GM03348 (cell line): ENCODE measurements around the gene IGF2BP2.
"Not testable (repeated sequence)": the region's sequence is repeated elsewhere in the genome, so short reads cannot be mapped to it uniquely, and the experiment has no call there.

ENCODE experiments used
- DNase-seq: peaks from one replicate; pipeline ENCODE4 v3.0.0; 2012; ENCODE audit warnings: low spot score

IGF2BP2 gene

DNA sequence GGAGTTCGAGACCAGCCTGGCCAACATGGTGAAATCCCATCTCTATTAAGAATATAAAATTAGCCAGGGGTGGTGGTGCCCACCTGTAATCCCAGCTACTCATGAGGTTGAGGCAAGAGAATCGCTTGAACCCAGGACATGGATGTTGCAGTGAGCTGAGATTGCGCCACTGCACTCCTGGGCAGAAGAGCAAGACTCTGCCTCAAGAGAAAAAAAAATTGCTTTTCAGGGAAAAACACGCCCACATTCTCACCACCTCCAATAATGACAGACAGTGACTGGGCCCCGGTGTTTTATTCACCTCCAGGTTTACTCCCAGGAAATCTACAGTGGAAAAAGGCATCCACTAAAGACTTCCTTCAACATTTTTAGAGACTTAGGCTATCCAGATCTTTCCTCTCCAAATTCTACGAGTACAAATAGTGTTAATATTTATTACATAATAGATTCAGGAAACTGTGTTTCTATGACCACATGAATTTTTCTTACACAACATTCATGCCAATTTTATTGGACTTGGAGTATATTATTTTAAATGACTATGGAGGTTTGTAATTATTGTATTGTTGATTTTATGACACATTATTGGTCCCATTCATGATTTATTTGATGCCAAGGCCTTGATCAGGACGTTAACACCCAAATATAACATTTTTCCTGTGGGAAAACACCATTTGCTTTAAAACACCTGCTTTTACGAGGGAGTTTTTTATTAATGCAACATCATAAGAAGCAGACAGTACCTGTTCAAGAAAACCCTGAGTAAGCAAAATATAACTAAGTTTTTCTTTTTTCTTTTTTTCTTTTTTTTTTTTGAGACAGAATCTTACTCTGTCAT lies 26.6 kb downstream of the IGF2BP2 start:
- DNase-seq, result no peak

DNA sequence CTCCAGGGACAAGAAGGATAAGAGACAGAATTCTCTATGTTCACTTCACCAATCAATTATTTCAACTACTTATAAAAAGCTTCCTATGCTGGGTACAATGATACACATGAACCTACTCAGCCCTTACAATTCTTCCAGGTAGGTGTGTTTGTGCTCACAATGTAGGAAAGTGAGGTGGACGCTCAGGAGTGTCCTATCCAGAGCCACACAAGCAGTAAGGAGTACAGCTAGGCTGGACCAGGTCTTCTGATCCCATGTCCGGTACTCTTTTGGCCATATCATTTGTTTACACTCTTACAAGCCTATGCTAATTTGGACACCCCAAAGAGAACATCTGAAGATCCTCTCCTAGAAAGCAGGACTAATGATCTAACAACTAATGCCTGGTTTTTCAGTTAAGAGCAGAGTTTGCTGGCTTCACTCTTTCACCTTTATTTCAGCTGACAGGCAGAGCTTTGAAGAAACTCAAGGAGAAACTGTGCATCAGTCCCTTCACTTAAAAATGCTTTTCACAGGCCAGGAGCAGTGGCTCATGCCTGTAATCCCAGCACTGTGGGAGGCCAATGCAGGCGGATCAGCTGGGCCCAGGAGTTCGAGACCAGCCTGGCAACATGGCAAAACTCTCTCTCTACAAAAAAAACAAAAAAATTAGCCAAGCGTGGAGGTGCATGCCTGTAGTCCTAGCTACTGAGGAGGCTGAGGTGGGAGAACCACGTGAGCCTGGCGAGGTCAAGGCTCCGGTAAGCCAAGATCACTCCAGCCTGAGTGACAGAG lies 27.5 kb downstream of the IGF2BP2 start:
- DNase-seq, result no peak

DNA sequence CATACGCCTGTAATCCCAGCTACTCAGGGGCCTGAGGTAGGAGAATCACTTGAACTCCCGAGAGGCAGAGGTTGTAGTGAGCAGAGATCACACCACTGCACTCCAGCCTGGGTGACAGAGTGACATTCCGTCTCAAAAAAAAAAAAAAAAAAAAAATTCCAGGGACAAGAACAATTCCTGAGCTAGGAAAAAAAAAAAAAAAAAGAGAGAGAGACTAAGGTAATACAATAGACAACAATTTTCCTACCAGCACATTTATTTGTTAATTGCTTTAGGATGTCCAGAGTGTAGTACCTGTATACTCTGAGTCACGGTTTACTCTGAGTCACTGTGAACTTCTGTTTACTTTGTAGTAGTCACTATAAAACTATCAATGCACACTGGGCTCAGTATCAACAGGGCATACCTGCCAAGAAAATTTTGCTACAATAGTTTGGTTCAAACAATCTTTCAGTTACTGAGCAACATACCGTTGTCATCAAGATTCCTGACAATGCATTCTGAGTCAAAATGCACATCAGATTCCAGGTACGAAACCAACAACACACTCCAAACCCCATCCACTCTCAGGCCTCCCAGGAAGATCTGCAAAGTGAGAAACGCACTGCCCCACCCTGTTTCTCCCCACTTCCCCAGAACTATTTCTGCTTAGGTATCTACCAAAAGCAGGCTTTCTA lies 28.3 kb downstream of the IGF2BP2 start:
- peak; percentile 18 for DNase-seq

DNA sequence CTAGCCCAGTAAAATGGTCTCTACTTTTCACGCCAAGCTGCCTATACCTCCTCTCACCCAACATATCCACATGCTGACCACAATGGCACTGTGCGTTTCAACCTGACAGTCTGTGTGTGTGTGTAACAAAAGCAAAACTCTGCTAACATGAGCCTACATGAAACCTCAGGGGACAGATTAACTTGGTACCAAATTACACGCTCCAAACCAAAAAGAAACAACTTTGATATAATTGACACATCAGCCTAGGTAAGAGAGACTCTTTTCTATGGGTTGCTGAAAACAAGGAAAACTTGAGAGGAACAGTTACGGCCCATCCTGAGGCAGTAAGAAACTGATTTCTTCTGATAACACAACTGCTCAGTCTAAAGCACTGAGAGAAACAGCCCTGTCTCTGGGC lies 31.5 kb downstream of the IGF2BP2 start:
- no peak for DNase-seq

DNA sequence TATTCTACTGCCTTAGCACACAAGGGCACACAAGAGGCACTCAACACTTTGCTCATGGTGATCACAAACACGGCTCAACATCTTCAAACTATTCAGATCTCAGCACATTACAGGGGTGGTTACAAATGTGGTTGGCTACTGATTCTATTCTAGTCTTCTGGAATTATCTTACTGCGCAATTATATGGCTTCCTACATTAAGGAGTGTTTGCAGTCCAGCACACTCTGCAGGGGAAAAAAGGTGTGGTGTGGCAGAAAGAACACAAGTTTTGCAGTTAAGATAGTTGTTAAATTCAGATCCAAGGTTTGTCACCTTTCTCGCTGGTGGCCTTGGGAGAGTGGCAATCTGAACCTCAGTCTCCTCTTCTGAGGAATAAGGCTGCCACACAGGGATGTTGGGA lies 31.9 kb downstream of the IGF2BP2 start:
- no peak for DNase-seq

DNA sequence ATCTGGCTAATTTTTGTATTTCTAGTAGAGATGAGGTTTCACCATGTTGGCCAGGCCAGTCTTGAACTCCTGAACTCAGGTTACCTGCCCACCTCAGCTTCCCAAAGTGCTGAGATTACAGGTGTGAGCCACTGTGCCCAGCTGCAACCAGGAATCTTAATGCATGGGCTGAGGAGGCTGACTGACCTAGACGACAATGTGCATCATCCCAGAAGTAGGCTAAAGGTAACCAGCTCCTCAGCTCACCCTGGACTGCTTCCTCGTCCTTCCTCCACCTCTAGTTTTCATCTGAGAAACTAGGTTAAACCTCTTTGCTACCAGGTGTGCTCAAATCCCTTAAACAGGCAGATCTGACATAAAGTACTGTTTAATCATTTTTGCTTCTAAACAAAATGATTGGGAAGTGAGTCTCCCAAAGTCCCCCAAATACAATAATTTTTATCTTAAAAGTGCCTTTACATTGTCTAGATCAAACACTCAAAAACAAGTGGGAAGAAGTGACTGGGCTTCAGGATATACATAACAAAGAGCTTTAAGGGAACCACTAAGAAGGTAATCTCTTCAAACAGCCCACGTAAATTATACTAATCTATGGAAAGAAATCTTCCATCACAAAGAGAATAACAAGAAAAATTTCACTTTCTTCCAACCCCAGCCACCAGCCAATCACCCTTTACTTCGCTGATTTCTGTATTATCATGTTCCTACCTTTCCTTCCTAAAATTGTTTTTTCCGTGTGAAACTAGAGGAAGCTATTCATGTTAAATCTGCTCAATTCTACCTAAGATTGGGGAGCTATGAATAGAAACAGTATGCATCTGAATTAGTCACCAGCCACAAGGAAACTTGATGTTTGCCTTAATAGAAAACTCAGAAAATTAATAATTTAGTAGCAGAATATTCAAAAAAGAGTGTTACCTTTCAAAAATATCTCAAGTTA lies 34.7 kb downstream of the IGF2BP2 start:
- no peak for DNase-seq

DNA sequence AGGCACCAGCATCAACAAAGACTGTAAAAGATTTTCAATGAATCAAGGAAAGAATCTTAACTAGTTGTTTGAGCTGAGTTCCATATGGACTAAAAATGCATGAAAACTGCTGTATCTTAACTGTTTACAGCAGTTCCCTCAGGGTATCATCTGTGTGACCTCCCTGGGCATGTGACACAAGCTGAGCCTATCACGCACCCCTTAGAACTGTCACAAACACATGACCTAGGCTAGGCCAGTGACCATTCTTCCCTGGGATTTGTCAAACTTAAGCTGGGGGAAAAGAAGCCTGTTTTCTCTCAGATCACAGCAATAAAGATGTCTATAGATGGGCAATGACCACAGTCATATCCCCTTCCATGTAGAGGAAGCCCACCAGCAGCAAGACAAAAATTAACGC lies 35.7 kb downstream of the IGF2BP2 start:
- no peak for DNase-seq

DNA sequence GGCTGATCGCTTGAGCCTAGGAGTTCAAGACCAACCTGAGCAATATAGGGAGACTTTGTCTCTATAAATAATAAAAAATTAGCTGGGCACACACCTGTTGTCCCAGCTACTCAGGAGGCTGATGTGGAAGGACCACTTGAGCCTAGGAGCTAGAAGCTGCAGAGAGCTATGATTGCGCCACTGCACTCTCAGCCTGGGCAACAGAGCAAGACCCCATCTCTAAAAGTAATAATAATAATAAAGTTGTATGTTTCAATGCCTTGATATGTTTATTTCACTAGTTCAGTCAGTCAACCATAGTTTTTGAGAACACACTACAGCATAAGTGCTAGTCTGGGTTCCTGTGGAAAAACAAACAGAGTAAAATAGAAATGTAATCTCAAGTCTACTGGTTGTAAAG lies 36.5 kb downstream of the IGF2BP2 start:
- DNase-seq, result no peak

DNA sequence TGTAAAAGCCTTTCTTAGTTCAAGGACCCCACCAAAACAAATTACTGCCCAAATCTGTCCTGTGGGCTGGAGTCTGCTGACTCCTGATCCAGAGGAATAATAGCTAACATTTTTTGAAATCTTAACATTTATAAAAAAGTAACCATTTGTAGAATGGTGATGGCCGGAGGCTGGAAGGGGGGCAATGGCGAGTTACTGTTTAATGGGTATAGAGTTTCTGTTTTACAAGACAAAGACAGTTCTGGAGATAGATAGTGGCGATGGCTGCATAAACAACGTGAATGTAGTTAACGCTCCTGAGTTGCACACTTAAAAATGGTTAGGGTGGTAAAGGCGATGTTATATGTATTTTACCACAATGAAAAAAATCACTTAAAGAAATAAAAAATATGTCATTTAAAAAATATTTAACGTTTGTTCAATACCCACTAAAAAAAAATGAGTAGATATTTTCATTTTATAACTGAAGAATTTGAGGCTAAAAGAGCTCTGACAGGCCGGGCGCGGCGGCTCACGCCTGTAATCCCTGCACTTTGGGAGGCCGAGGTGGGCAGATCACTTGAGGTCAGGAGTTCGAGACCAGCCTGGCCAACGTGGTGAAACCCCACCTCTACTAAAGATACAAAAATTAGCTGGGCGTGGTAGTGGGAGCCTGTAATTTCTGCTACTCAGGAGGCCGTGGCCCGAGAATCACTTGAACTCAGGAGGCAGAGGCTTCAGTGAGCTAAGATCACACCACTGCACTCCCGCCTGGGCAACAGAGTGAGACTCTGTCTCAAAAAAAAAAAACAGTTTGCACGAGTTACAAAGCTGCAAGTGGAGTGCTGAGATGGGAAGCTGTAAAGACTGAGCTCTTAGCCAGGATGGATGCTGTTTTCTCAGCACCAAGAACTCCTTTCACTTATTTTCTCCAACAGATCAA lies 37.6 kb downstream of the IGF2BP2 start:
- no peak for DNase-seq

DNA sequence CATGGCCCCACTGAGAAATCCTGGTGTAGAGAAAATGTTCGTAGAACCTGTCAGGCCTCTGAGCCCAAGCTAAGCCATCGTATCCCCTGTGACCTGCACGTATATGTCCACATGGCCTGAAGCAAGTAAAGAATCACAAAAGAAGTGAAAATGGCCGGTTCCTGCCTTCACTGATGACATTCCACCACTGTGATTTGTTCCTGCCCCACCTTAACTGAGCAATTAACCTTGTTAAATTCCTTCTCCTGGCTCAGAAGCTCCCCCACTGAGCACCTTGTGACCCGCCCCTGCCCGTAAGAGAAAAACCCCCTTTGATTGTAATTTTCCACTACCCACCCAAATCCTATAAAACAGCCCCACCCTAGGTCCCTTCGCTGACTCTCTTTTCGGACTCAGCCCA lies 38.6 kb downstream of the IGF2BP2 start:
- not testable (repeated sequence) for DNase-seq

DNA sequence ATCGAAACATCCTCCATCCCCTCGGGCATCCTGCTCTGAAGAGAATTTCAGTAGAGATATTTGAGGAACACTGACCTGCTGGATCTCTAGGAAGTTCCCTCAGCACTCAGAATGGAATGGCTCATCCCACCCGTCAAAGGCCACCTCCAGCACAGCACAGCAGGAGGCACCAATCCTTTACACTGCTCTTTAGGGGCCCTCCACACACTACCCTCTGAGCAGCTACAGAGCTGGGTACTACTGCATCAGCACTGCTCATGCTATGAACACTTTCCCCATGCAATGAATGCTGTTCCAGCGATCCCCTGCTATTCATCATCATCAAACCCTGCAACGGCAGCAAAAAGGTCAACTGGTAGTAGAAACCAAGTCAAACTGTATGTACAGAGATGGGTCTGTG lies 40.5 kb downstream of the IGF2BP2 start:
- DNase-seq, result no peak

DNA sequence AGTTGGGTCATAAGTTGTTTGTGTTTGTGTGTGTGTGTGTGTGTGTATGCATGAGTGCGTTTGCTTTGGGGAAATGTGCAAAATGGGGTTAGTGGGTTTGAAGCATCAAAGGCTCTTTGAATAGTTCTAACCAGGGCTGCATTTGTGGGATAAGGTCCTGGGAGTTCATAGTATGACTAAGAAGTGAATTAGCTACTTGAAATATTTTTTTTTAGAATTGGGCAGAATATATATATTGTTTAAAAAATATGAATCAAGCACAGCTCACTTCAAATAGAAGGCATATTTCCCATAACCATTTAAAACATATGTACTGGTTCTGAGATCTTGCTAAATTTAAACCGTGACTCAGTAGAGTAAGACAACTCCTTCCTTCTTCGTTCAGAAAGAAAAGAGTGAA lies 43.1 kb downstream of the IGF2BP2 start:
- peak; percentile 57 for DNase-seq

DNA sequence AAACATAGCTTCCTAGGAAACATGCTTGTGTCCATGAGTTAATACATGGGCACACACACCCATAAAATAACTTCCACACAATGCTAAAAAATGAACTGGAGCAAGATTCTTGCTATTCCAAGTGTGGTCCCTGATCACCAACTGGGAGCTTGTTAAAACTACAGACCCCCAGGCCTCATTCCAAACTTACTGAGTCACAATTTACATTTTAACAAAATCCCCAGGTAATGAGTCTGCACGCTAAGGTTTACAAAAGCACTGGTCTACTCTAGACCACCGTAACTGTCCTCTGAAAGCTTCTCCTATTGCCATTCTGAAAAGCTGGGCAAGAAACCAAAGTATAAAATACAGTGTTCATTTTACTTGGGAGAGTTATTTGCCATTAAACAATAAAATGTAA lies 45.4 kb downstream of the IGF2BP2 start:
- no peak for DNase-seq

DNA sequence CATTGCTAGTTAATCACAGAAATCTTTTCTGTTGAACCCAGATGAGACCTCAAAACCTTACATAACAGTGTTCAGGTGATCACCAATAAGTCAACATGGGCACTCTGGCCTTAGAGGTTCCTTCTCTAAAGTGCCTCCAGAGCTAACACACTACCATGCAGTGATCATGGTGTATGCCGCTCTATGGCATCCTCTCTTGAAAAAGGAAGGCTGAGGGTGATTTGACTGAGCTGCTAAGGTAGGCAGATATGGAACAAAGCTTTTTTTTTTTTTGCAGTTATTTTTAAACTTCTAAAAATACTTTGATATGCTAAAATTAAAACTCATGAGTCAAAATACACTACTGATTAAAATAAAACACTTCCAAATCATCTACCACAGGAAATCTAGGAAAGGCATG lies 46.0 kb downstream of the IGF2BP2 start:
- DNase-seq, result no peak

DNA sequence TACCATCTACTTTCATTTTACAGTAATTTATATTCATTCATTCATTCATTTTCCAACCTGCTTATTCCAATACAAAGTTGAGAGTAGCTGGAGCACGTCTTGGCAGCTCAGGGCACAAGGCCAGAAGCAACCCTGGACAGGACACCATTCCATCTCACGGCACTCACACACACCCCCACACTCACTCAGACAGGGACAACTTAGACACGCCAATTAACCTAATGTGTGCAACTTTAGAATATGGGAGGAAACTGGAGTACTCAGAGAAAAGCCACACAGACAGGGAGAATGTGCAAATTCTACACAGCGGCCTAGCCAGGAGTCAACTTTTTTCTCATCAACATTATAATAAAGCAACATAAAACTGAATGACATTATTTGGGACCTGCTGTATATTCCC lies 46.7 kb downstream of the IGF2BP2 start:
- no peak for DNase-seq

DNA sequence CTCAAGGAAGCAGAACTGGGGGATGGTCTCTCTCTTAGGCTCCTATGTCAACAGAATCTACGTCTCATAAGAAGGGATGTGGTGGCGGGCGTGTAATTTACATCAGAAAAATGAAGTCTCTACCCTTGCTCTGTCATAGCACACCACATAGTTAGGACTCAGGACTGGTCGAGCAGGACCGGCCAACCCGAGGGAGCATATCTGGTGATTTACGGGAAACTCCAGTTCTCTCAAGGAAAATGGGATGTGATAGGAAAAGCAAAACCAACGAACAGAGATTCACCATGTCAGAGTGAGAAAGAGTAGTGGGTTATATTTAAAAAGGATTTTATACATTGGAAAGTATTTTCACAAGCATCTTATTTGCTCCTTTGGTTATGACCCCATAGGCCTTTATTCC lies 54.7 kb downstream of the IGF2BP2 start:
- no peak for DNase-seq

DNA sequence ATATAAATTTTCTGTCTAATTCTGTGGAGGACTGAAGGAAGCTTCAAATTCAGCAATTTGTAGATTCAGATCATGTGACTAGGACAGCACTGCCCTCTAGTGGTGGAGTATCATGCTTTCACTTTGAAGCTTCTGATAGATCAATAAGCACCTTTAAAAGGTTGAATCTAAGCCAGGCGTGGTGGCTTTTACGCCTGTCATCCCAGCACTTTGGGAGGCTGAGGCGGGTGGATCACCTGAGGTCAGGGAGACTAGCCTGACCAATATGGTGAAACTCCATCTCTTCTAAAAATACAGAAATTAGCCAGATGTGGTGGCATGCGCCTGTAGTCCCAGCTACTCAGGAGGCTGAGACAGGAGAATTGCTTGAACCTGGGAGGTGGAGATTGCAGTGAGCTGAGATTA lies 56.3 kb downstream of the IGF2BP2 start:
- peak; percentile 48 for DNase-seq

DNA sequence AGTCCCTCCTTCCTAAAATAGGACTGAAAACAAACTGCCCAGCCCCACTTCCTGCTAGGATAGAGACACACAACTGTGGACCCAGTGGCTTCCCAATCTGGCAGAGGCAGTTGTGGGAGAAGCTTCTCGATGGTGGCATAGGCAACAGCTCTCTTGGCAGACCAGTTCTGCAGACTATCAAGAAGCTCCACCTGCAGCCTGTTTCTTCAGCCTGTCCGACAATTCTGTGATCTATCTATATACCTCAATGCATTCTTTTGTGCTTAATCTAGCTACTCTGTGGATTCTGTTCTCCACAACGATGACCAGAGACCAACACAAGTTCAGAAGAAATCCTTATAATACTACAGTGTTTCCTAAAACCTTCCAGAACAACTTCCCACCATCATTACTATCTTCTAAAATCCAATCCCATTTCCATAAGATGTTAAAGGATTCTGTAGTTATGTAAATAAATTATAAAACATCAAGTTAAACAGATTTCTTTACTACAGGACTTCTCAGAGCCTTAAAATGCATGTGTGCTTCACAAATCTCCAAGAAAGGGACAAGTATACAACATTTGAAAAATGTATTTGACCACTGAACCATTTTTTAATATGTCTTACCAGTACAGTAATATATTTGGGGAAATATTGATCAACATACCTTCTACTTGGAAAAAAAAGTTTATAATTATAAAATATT lies 57.7 kb downstream of the IGF2BP2 start:
- no peak for DNase-seq

DNA sequence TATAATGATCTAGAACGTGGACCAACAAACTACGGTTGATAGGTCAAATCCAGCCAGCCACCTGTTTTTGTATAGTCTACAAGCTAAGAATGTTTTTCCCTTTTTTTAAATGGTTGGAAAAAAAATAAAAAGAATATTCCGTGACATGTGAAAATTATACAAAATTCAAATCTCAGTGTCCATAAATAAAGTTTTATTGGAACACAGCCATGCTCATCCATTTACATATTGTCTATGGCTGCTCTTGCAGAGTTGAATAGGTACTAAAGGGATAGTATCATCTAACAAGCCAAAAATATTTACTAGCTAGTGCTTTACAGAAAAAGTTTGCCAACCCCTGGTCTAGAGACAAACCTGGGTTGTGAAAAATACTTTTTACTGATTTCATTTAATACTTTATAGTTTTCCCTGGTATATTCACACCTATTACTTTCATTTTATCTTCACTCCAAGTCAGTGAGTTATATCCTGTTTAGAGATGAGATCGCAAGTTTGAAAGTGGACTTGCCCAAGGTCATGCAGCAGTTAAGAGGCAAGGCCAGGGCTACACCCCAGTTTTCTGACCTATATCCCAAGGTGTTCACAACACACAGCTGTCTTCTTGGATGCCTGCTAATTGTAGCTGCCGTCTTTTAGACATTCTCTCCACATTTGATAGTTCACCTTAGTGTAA lies 58.4 kb downstream of the IGF2BP2 start:
- no peak for DNase-seq

DNA sequence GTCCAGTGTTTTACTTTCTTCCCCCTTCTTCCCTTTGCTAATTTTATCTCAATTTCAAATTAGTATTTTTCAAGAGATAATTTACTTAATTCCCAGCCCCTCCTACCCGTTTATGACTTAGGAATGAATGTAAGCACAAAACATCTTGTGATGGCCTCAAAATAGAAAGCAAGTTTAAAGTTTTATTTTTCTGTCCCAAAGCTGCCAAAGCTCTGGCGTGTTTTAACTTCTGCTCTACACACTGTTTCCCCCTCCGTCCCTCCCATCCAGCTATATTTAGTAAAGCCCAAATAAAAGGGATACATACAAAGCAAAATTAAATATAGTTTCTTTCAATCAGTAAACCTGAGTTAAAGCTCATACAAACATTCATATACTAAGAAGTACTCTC lies 59.9 kb downstream of the IGF2BP2 start:
- no peak for DNase-seq
